Measurements from ENCODE around the gene MARS1. TPM values are rescaled to one million over a fixed set of nuclear protein-coding genes. Genes with fewer than 3 reads are reported as not detected.

MARS1 gene
- total RNA-seq, 1 donor from 2014 or later = 78.0 TPM

- H3K4me1 ChIP-seq = peaks cover 16 to 30% of the 10 kb centered on the region in 2 donors
- H3K27ac ChIP-seq = peak overlapping the region in 1 of 2 donors; percentile 99
- no peak overlapping the region for H3K4me3 ChIP-seq
- peaks cover 60 to 63% of the 10 kb centered on the region in 2 donors for H3K36me3 ChIP-seq
- TF ChIP-seq, protein P1, sequence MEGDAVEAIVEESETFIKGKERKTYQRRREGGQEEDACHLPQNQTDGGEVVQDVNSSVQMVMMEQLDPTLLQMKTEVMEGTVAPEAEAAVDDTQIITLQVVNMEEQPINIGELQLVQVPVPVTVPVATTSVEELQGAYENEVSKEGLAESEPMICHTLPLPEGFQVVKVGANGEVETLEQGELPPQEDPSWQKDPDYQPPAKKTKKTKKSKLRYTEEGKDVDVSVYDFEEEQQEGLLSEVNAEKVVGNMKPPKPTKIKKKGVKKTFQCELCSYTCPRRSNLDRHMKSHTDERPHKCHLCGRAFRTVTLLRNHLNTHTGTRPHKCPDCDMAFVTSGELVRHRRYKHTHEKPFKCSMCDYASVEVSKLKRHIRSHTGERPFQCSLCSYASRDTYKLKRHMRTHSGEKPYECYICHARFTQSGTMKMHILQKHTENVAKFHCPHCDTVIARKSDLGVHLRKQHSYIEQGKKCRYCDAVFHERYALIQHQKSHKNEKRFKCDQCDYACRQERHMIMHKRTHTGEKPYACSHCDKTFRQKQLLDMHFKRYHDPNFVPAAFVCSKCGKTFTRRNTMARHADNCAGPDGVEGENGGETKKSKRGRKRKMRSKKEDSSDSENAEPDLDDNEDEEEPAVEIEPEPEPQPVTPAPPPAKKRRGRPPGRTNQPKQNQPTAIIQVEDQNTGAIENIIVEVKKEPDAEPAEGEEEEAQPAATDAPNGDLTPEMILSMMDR (IDR thresholded peaks at IDR 0.05) = no peak
- intact Hi-C loops (cut with DNase I) = no loop called here
- H3K9me3 ChIP-seq = no peaks in the 10 kb centered on the region
- no peak for DNase-seq (ENCODE audit: low spot score in 2 of 2)
- no peaks in the 10 kb centered on the region for H3K27me3 ChIP-seq
These were observed 37.9 kb downstream of the MARS1 start for GRCh38 chr12:57525615-57526383.

GRCh38 chr12:57526477-57527126 lies 38.7 kb downstream of the MARS1 start:
- no peaks in the 10 kb centered on the region for H3K27me3 ChIP-seq
- H3K4me3 ChIP-seq = no peak overlapping the region
- H3K4me1 ChIP-seq = peaks cover 11 to 22% of the 10 kb centered on the region in 2 donors
- DNase-seq (ENCODE audit: low spot score in 2 of 2) = no peak
- no peaks in the 10 kb centered on the region for H3K9me3 ChIP-seq
- peaks cover 67 to 71% of the 10 kb centered on the region in 2 donors for H3K36me3 ChIP-seq
- H3K27ac ChIP-seq = no peak overlapping the region
- TF ChIP-seq, protein P1 (IDR thresholded peaks at IDR 0.05) = no peak
- intact Hi-C loops (cut with DNase I) = no loop called here

DNA sequence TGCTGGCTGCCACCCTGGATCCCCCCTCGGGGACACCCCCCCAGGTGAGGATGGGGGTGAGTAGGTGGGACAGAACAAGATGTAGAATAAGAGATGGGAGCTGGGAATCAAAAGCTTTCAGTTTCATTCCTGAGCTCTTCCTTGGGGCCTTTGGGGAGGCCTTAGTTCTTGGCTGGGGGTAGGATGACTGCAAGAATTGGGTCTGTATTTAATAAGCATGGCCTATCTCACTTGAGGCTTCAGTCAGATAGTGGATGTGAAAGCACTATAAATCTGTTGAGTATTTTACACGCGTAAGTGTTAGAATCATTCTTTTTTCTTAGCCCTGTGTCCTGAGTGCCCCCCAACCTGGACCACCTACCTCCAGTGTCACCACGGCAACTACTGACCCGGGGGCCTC lies 39.3 kb downstream of the MARS1 start:
- H3K4me3 ChIP-seq = no peak overlapping the region
- peaks cover 73 to 77% of the 10 kb centered on the region in 2 donors for H3K36me3 ChIP-seq
- H3K4me1 ChIP-seq = peaks cover 9 to 17% of the 10 kb centered on the region in 2 donors

DNA sequence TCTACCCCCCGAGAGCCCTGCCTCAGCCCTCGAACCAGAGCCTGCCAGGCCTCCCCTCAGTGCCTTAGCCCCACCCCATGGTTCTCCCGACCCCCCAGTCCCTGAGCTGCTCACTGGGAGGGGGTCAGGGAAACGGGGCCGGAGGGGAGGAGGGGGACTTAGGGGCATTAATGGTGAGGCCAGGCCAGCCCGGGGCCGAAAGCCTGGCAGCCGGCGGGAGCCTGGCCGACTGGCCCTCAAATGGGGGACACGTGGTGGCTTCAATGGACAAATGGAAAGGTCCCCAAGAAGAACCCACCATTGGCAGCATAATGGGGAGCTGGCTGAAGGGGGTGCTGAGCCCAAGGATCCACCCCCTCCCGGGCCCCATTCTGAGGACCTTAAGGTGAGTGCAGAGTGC lies 40.3 kb downstream of the MARS1 start:
- intact Hi-C loops (cut with DNase I) = no loop called here
- TF ChIP-seq, protein P1 (IDR thresholded peaks at IDR 0.05) = no peak
- Histone ChIP-seq H3K36me3 (peaks cover 83 to 87% of the 10 kb centered on the region in 2 donors), H3K4me3 (no peak overlapping the region), H3K9me3 (no peaks in the 10 kb centered on the region), H3K27me3 (no peaks in the 10 kb centered on the region), H3K4me1 (peaks cover 9 to 17% of the 10 kb centered on the region in 2 donors), H3K27ac (no peak overlapping the region)
- no peak for DNase-seq (ENCODE audit: low spot score in 2 of 2)

More for the DNA sequence above, 39.3 kb downstream of the MARS1 start:
- no peaks in the 10 kb centered on the region for H3K27me3 ChIP-seq
- intact Hi-C loops (cut with DNase I) = no loop called here
- H3K9me3 ChIP-seq = no peaks in the 10 kb centered on the region
- no peak overlapping the region for H3K27ac ChIP-seq
- DNase-seq (ENCODE audit: low spot score in 2 of 2) = no peak
- TF ChIP-seq, protein P1 (IDR thresholded peaks at IDR 0.05) = no peak

GRCh38 chr12:57528831-57529555 lies 41.1 kb downstream of the MARS1 start:
- Histone ChIP-seq H3K4me3 (no peak overlapping the region), H3K27ac (peak overlapping the region in 1 of 2 donors; percentile 29), H3K36me3 (peaks cover 91 to 94% of the 10 kb centered on the region in 2 donors), H3K27me3 (no peaks in the 10 kb centered on the region), H3K9me3 (no peaks in the 10 kb centered on the region), H3K4me1 (peaks cover 5 to 15% of the 10 kb centered on the region in 2 donors)
- TF ChIP-seq, protein P1 (IDR thresholded peaks at IDR 0.05) = no peak
- no peak for DNase-seq (ENCODE audit: low spot score in 2 of 2)
- intact Hi-C loops (cut with DNase I) = no loop called here
